Lower lobe of right lung (tissue), 2 donors: ENCODE results near the gene LUZP1. TPM values are rescaled to one million over a fixed set of nuclear protein-coding genes. Genes with fewer than 3 reads are reported as not detected.

Experiments
- ATAC-seq, 2 donors: fragments of 200-7000 bp; cut with Tn5 transposase; one replicate each; pipeline ENCODE4 v1.9.1; 2020 to 2022; ENCODE audit warnings: mild to moderate bottlenecking in 2 of 2, moderate library complexity in 2 of 2
- DNase-seq: peaks from one replicate; pipeline ENCODE4 v3.0.0-alpha.2; 2020
- H3K27ac ChIP-seq: fragments of 200-600 bp; one replicate; pipeline ENCODE4 v1.8.0; 2022
- H3K27me3 ChIP-seq: fragments of 200-600 bp; one replicate; pipeline ENCODE4 v1.8.0; 2022; ENCODE audit warnings: low read depth
- H3K36me3 ChIP-seq: fragments of 200-600 bp; one replicate; pipeline ENCODE4 v1.8.0; 2022; ENCODE audit warnings: mild to moderate bottlenecking
- H3K4me1 ChIP-seq: fragments of 200-600 bp; one replicate; pipeline ENCODE4 v1.8.0; 2022
- H3K4me3 ChIP-seq: fragments of 200-600 bp; one replicate; pipeline ENCODE4 v1.8.0; 2022; ENCODE audit warnings: mild to moderate bottlenecking
- H3K9me3 ChIP-seq: fragments of 200-600 bp; one replicate; pipeline ENCODE4 v1.8.0; 2022
- intact Hi-C: fragments of 100-400 bp; cut with DNase I; formaldehyde crosslinking; loops from one replicate; pipeline ENCODE4 v1.11.0; 2022
- total RNA-seq: library from RNA; stranded (reverse); fragmentation: NEBNext Ultra II Directional; extraction: Animal tissue kit (Norgen Biotek cat#: 25700); gene quantifications from one replicate; pipeline ENCODE4 v1.2.1, GENCODE V29; 2021
- TF ChIP-seq, protein P1 (sequence below): fragments of 200-600 bp; IDR thresholded peaks from one replicate; pipeline ENCODE4 v1.8.0; 2022; ENCODE audit warnings: antibody characterized with exemption, mild to moderate bottlenecking
- donor health status: DM: no; HTN: yes; CAD: no; lungs with severe emphysema.

Gene LUZP1
- total RNA-seq, 1 donor from 2014 or later, result 32.5 TPM

DNA sequence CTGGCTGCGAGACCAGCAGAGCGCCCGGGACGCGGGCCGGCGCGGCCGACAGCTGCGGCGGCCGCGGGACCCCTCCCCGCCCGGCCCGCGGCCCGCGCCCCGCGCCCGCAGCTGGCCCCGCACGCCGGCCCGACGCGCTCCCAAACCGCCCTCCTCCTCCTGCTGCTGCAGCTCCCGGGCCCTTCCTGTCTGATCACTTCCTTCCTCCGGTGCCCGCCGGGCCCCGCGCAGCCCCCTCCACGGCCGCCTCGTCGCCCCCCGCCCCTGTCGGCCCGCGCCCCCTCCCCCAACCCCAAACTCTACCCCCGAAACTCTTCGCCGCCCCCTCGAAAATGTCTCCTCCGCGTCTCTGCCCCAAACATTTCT lies 594 bp downstream of the LUZP1 start:
- H3K4me1 ChIP-seq, result peaks cover 52% of the 10 kb centered on the region
- peak overlapping the region; percentile 75 for H3K4me3 ChIP-seq
- no peaks in the 10 kb centered on the region for H3K9me3 ChIP-seq
- DNase-seq (peak; percentile 57), ATAC-seq (peak; percentile 35 to 58)
- no peaks in the 10 kb centered on the region for H3K27me3 ChIP-seq
- H3K27ac ChIP-seq, result peak overlapping the region; percentile 91
- TF ChIP-seq, protein P1, sequence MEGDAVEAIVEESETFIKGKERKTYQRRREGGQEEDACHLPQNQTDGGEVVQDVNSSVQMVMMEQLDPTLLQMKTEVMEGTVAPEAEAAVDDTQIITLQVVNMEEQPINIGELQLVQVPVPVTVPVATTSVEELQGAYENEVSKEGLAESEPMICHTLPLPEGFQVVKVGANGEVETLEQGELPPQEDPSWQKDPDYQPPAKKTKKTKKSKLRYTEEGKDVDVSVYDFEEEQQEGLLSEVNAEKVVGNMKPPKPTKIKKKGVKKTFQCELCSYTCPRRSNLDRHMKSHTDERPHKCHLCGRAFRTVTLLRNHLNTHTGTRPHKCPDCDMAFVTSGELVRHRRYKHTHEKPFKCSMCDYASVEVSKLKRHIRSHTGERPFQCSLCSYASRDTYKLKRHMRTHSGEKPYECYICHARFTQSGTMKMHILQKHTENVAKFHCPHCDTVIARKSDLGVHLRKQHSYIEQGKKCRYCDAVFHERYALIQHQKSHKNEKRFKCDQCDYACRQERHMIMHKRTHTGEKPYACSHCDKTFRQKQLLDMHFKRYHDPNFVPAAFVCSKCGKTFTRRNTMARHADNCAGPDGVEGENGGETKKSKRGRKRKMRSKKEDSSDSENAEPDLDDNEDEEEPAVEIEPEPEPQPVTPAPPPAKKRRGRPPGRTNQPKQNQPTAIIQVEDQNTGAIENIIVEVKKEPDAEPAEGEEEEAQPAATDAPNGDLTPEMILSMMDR, result no peak
- no peaks in the 10 kb centered on the region for H3K36me3 ChIP-seq
- intact Hi-C loops, result no loop called here

DNA sequence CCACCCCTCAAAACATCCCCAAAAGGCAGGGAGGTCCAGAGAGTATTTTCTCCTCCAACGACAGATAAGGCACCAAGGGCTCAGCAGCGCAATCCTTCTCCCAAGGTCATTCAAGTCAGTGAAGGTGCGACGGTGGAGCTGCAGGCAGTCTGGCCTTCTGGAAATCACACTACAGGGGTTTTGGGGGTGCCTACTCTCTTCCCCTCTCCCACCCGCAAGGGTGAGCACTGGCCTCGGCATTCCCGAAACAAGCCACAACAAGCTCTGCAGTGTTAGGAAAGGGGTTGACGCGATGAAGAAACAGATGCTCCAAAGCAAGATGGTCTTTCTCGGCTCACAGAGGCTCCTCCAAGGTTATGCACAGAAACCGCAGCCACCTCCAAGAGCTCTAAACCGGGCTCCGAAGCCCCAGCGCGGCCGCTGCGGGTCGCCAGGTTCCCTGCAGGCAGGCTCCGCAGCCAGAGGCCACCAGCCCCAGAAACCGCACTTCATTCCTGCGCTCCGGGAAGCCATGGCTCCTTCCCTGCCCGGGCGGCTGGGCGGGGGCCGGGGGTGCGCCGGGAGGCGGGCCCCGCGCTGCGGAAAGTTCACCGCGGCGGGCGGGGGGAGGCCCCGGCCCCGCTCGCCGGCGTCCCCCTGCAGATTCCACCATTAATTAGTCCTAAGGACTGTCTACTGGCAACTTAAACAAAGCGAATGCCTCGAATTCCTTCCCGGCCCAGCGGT lies 1.1 kb downstream of the LUZP1 start:
- H3K4me3 ChIP-seq, result peak overlapping the region; percentile 75
- TF ChIP-seq, protein P1, result no peak
- peak overlapping the region; percentile 91 for H3K27ac ChIP-seq
- peaks cover 52% of the 10 kb centered on the region for H3K4me1 ChIP-seq
- peak; percentile 68 for DNase-seq
- H3K36me3 ChIP-seq, result no peaks in the 10 kb centered on the region
- H3K9me3 ChIP-seq, result no peaks in the 10 kb centered on the region
- no peaks in the 10 kb centered on the region for H3K27me3 ChIP-seq
- peak; percentile 43 to 50 for ATAC-seq
- intact Hi-C loops, result no loop called here

DNA sequence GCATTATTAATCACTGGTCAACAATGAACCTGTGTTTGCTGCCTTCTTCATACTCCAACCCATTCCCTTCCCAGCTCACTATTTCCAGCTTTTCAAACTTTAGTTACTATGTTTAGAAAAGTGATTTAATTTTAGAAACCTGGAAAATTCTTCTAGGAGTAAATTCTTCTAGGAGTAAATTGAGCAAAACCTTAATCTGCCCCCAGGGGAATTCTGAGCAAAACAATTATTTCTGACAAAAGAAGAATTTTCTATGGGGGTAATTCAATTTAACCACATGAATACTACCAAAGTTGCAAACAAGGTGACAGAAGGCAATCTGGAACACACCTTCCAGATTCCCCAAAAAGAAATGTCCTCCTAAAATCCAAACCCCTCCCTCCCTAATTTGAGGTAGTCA lies 1.8 kb downstream of the LUZP1 start:
- H3K27ac ChIP-seq, result peak overlapping the region; percentile 91
- no peaks in the 10 kb centered on the region for H3K36me3 ChIP-seq
- ATAC-seq (no peak), DNase-seq (no peak)
- peak overlapping the region; percentile 75 for H3K4me3 ChIP-seq
- H3K4me1 ChIP-seq, result peaks cover 52% of the 10 kb centered on the region
- intact Hi-C loops, result no loop called here
- H3K9me3 ChIP-seq, result no peaks in the 10 kb centered on the region
- H3K27me3 ChIP-seq, result no peaks in the 10 kb centered on the region
- TF ChIP-seq, protein P1, result no peak

DNA sequence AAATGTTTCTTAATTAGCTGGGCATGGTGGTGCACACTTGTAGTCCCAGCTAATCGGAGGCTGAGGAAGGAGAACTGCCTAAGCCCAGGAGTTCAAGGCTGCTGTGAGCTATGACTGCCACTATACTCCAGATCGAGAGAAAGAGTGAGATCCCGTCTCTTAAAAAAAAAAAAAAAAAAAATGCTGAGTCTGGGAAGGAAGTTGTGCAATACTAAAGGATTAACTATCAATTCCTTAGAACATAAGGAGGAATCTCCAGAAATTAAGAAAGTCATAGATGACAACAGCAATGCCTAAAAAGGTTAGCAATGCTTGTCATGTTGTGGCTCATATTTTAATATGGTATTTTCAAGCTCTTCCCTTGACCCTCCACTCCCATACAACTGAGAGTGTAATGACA lies 5.3 kb downstream of the LUZP1 start:
- no peak overlapping the region for H3K27ac ChIP-seq
- intact Hi-C loops, result no loop called here
- DNase-seq, result no peak
- no peaks in the 10 kb centered on the region for H3K9me3 ChIP-seq
- H3K36me3 ChIP-seq, result no peaks in the 10 kb centered on the region
- no peak overlapping the region for H3K4me3 ChIP-seq
- peaks cover 36% of the 10 kb centered on the region for H3K4me1 ChIP-seq
- TF ChIP-seq, protein P1, result no peak
- ATAC-seq, result no peak
- no peaks in the 10 kb centered on the region for H3K27me3 ChIP-seq

DNA sequence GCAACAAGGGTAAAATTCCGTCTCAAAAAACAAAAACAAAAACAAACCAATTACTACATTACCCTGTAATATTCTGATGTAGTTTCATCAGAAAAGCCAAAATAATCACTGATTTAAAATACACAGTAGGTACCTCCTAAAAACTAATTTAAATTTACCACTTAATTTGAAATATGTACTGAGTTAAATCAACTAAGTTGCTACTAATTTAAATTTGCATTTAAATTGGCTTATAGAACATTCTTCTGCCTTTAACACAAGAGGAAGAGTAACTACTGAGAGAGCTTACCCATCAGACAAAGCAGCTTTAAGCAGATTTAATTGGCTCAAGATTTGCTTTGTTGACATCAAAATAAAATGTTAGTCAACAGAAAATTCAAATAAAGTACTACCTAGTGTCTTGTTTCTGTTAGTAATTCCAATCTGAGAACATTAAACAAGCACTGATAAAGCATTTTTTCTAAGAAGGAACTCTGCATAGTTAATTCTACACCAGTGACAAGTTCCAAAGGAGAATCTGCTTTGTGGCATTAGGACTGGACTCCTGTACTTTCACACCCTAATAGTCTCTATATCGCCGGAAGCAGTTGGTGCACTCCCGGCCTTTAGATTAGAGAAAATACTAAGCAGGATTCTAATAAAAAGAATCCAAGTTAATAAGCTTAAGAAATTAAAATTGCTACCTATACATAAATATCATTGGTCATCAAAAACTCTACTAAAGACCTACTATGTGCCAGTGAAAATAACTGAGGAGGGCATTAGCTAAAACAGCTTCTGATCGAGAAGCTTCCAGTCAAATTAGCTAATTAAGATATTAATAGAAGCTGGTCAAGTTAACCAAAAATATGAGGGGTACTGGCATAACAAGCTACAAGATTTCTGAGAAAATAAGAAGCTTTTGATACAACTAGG lies 8.4 kb downstream of the LUZP1 start:
- DNase-seq, result no peak
- H3K4me1 ChIP-seq, result peaks cover 18% of the 10 kb centered on the region
- H3K4me3 ChIP-seq, result no peak overlapping the region
- intact Hi-C loops, result no loop called here
- H3K36me3 ChIP-seq, result no peaks in the 10 kb centered on the region
- no peak for ATAC-seq
- TF ChIP-seq, protein P1, result no peak
- no peaks in the 10 kb centered on the region for H3K27me3 ChIP-seq
- no peaks in the 10 kb centered on the region for H3K9me3 ChIP-seq
- no peak overlapping the region for H3K27ac ChIP-seq
